Psoas muscle (tissue), 8 donors: ENCODE results near the gene HDAC8. TPM values are rescaled to one million over a fixed set of nuclear protein-coding genes. Genes with fewer than 3 reads are reported as not detected.

Experiments
- ATAC-seq, 4 donors: fragments of 200-7000 bp; cut with Tn5 transposase; one replicate each; pipeline ENCODE4 v1.9.1; 2020; ENCODE audit warnings: moderate library complexity in 3 of 4, mild to moderate bottlenecking in 2 of 4
- DNase-seq, 2 donors: peaks; one replicate each; pipeline ENCODE4 v3.0.0-alpha.2; 2020
- H3K27ac ChIP-seq: fragments of 200-600 bp; one replicate; pipeline ENCODE4 v1.8.0; 2022
- H3K27me3 ChIP-seq, 3 donors: fragments of 200-600 bp in 1 of 3; one replicate each; pipeline versions ENCODE4 v1.6.1 to v1.8.0; 2013 to 2022; ENCODE audit warnings: low read length in 2 of 3, mild to moderate bottlenecking in 2 of 3, moderate library complexity in 1 of 3; ENCODE audit not compliant: insufficient read depth in 3 of 3
- H3K36me3 ChIP-seq, 2 donors: fragments of 200-600 bp in 1 of 2; one replicate each; pipeline versions ENCODE4 v1.6.1 to v1.8.0; 2013 to 2022; ENCODE audit warnings: low read depth in 1 of 2, mild to moderate bottlenecking in 1 of 2, moderate library complexity in 1 of 2; ENCODE audit not compliant: insufficient read depth in 1 of 2
- H3K4me1 ChIP-seq: fragments of 200-600 bp; one replicate; pipeline ENCODE4 v1.8.0; 2022
- H3K4me3 ChIP-seq: fragments of 200-600 bp; one replicate; pipeline ENCODE4 v1.8.0; 2022; ENCODE audit warnings: mild to moderate bottlenecking
- H3K9me3 ChIP-seq: fragments of 200-600 bp; one replicate; pipeline ENCODE4 v1.8.0; 2022
- CTCF ChIP-seq: fragments of 200-600 bp; IDR thresholded peaks from one replicate; pipeline ENCODE4 v1.8.0; 2022; ENCODE audit warnings: antibody characterized with exemption
- WGBS, 3 donors: extraction: QIAGEN DNeasy Blood & Tissue Kit; methylation state at CpG; one replicate each; pipeline versions ENCODE4 v1.1.6 to v1.1.7; 2013; 5-methylcytosine and 5-hydroxymethylcytosine counted together
- intact Hi-C, 2 donors: fragments of 100-400 bp; cut with DNase I; formaldehyde crosslinking; loops; one replicate each; pipeline versions ENCODE4 v1.11.0 to v1.14.2; 2022
- polyA plus RNA-seq, 3 donors: library from polyadenylated mRNA; stranded (reverse); fragments of 200-250 nt; gene quantifications; one replicate each; pipeline ENCODE4 v1.2.3, GENCODE V29; 2013
- total RNA-seq, 4 donors: library from RNA; stranded (reverse); fragmentation: NEBNext Ultra II Directional in 2 of 4; extraction: Animal tissue kit (Norgen Biotek cat#: 25700) in 2 of 4; gene quantifications; one replicate each; pipeline versions ENCODE4 v1.2.1 to v1.2.4, GENCODE V29; 2021 to 2023
- donor health status: healthy with polysubstance abuse.
- donor health status: DM: no; HTN: no; CAD: no; lungs with moderate emphysema.
- donor health status: Bipolar disorder and iron deficiency.
- donor health status: healthy.
- donor health status: DM: yes; HTN: yes; CAD: no.
- donor health status: DM: no; HTN: no; CAD: no.
- donor health status: DM: no; HTN: no; CAD: no.
- donor health status: DM: yes; HTN: yes; CAD: no.

Gene HDAC8
- total and polyA plus RNA-seq, 7 donors = 5.8 to 17.5 (median 10.8) TPM

GRCh38 chrX:72348247-72348979, 224.2 kb downstream of the HDAC8 start:
- TF ChIP-seq CTCF = no peak
- no peak overlapping the region for H3K27ac ChIP-seq
- 81 to 97% (median 94%) methylated on average over 5 of the region's 5 CpGs for WGBS, 3 donors
- DNase-seq (no peak), ATAC-seq (no peak)
- intact Hi-C loops = no loop called here
- no peaks in the 10 kb centered on the region for H3K36me3 ChIP-seq
- no peak overlapping the region for H3K4me3 ChIP-seq
- no peaks in the 10 kb centered on the region for H3K4me1 ChIP-seq
- H3K27me3 ChIP-seq = peaks cover 0 to 15% (median 0%) of the 10 kb centered on the region in 3 donors
- H3K9me3 ChIP-seq = no peaks in the 10 kb centered on the region

- Histone ChIP-seq H3K27me3 (peaks cover 0 to 15% (median 0%) of the 10 kb centered on the region in 3 donors), H3K36me3 (no peaks in the 10 kb centered on the region), H3K27ac (no peak overlapping the region), H3K4me3 (no peak overlapping the region), H3K4me1 (no peaks in the 10 kb centered on the region), H3K9me3 (no peaks in the 10 kb centered on the region)
- intact Hi-C loops = no loop called here
- ATAC-seq (peak in 1 of 4 donors; percentile 19), DNase-seq (peak in 1 of 2 donors; percentile 53)
- TF ChIP-seq CTCF = no peak
- WGBS, 3 donors = 52 to 69% (median 54%) methylated on average over 2 of the region's 2 CpGs
Observed at GRCh38 chrX:72347366-72347765, 225.3 kb downstream of the HDAC8 start.

- Histone ChIP-seq H3K4me3 (no peak overlapping the region), H3K27me3 (peaks cover 0 to 15% (median 0%) of the 10 kb centered on the region in 3 donors), H3K36me3 (no peaks in the 10 kb centered on the region), H3K4me1 (no peaks in the 10 kb centered on the region), H3K27ac (no peak overlapping the region), H3K9me3 (no peaks in the 10 kb centered on the region)
- ATAC-seq (no peak), DNase-seq (no peak)
- intact Hi-C loops = no loop called here
- no peak for TF ChIP-seq CTCF
- 70 to 91% (median 91%) methylated on average over 6 of the region's 6 CpGs for WGBS, 3 donors
Observed at GRCh38 chrX:72346302-72346949, 226.2 kb downstream of the HDAC8 start.

- no peak for DNase-seq
- H3K4me1 ChIP-seq = no peaks in the 10 kb centered on the region
- ATAC-seq = no peak
- no peak overlapping the region for H3K27ac ChIP-seq
- H3K9me3 ChIP-seq = no peaks in the 10 kb centered on the region
- H3K36me3 ChIP-seq = no peaks in the 10 kb centered on the region
- H3K27me3 ChIP-seq = peaks cover 0 to 6% (median 0%) of the 10 kb centered on the region in 3 donors
- TF ChIP-seq CTCF = no peak
- no peak overlapping the region for H3K4me3 ChIP-seq
- 53 to 72% (median 54%) methylated on average over 2 of the region's 2 CpGs for WGBS, 3 donors
- intact Hi-C loops = no loop called here
Observed at GRCh38 chrX:72340626-72341025, 232.0 kb downstream of the HDAC8 start.
